ENCODE data around the gene PADI1. TPM values are rescaled to one million over a fixed set of nuclear protein-coding genes. Genes with fewer than 3 reads are reported as not detected.

PADI1 gene
- total RNA-seq, 2 experiments from 2014 or later: not detected

DNA sequence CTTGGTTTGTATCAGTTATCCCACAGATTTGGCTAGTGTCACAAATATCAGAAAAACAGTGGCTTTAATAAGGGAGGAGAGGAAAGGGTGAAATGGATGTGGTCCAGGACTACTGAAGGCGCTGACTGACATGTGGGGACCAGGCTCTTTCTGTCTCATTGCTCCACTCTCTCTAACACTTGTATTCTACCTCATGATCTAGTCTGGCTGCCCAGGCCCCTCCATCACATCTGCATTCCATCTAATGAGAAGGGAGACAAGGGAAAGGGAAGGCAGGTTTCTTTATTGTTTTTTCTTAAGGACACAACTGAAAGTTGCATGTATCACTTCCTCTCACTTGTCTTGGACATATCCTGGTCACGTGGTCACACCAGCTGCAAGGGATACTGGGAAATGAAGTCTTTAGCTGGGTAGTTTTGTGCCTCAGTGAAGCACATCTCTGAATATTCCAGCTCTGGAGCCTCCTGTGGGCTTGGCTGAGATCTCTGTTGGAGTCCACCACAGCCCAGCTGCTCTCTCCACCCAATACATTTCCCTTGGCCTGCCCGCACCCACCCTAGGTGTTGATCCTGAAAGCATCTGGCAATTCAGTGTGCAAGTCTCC is 43.7 kb upstream of the PADI1 start:
- peaks cover 6% of the 10 kb centered on the region for H3K9me3 Mint-ChIP-seq
- peak; percentile 10 for DNase-seq
- no peak overlapping the region for H3K4me3 Mint-ChIP-seq
- peaks cover 2% of the 10 kb centered on the region for H3K36me3 Mint-ChIP-seq (ENCODE audit: low read depth)
- no peak for ATAC-seq
- peaks cover 1% of the 10 kb centered on the region for H3K27me3 Mint-ChIP-seq
- TF ChIP-seq, protein P1, sequence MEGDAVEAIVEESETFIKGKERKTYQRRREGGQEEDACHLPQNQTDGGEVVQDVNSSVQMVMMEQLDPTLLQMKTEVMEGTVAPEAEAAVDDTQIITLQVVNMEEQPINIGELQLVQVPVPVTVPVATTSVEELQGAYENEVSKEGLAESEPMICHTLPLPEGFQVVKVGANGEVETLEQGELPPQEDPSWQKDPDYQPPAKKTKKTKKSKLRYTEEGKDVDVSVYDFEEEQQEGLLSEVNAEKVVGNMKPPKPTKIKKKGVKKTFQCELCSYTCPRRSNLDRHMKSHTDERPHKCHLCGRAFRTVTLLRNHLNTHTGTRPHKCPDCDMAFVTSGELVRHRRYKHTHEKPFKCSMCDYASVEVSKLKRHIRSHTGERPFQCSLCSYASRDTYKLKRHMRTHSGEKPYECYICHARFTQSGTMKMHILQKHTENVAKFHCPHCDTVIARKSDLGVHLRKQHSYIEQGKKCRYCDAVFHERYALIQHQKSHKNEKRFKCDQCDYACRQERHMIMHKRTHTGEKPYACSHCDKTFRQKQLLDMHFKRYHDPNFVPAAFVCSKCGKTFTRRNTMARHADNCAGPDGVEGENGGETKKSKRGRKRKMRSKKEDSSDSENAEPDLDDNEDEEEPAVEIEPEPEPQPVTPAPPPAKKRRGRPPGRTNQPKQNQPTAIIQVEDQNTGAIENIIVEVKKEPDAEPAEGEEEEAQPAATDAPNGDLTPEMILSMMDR (IDR thresholded peaks at IDR 0.05): no peak
- intact Hi-C loops (cut with micrococcal nuclease): no loop called here
- CTCF ChIA-PET: no interaction called here
- peak overlapping the region; percentile 69 for H3K27ac Mint-ChIP-seq
- POLR2A ChIA-PET: no interaction called here
- H3K4me1 Mint-ChIP-seq (ENCODE audit: low read depth): no peaks in the 10 kb centered on the region

GRCh38 chr1:17161926-17162800 is 42.8 kb upstream of the PADI1 start:
- H3K4me3 Mint-ChIP-seq: no peak overlapping the region
- intact Hi-C loops (cut with micrococcal nuclease): no loop called here
- H3K9me3 Mint-ChIP-seq: peaks cover 2% of the 10 kb centered on the region
- TF ChIP-seq, protein P1 (IDR thresholded peaks at IDR 0.05): no peak
- no peak for ATAC-seq
- no peak overlapping the region for H3K27ac Mint-ChIP-seq
- CTCF ChIA-PET: no interaction called here
- DNase-seq: no peak
- H3K27me3 Mint-ChIP-seq: peaks cover 1% of the 10 kb centered on the region
- POLR2A ChIA-PET: no interaction called here
- H3K4me1 Mint-ChIP-seq (ENCODE audit: low read depth): no peaks in the 10 kb centered on the region
- no peaks in the 10 kb centered on the region for H3K36me3 Mint-ChIP-seq (ENCODE audit: low read depth)

GRCh38 chr1:17162941-17163340 is 42.0 kb upstream of the PADI1 start:
- H3K4me1 Mint-ChIP-seq (ENCODE audit: low read depth): no peaks in the 10 kb centered on the region
- CTCF ChIA-PET: no interaction called here
- intact Hi-C loops (cut with micrococcal nuclease): no loop called here
- H3K36me3 Mint-ChIP-seq (ENCODE audit: low read depth): no peaks in the 10 kb centered on the region
- no peak overlapping the region for H3K4me3 Mint-ChIP-seq
- H3K27ac Mint-ChIP-seq: no peak overlapping the region
- TF ChIP-seq, protein P1 (IDR thresholded peaks at IDR 0.05): no peak
- H3K9me3 Mint-ChIP-seq: no peaks in the 10 kb centered on the region
- POLR2A ChIA-PET: no interaction called here
- no peak for DNase-seq
- no peak for ATAC-seq
- H3K27me3 Mint-ChIP-seq: peaks cover 1% of the 10 kb centered on the region

DNA sequence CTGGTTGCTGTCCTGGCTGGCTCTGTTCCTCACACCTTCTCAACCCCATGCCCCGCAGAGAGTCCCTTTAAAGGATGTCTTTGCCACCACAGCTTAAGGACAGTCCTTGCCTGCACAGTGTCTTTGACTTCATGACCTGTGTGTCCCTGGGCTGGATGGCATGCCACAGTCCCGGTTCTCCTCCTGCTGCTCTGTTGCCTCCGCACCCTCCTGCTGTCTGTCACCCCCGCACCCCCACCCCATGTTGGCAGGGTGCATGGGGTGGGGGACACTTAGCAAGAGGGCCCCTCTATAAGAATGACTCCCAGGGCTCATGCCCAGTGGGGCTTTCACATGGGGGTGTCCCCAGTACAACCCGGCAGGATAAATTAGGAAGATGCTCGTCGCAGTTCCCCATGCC is 41.6 kb upstream of the PADI1 start:
- peaks cover 1% of the 10 kb centered on the region for H3K27me3 Mint-ChIP-seq
- CTCF ChIA-PET: no interaction called here
- TF ChIP-seq, protein P1 (IDR thresholded peaks at IDR 0.05): no peak
- no peaks in the 10 kb centered on the region for H3K9me3 Mint-ChIP-seq
- H3K4me3 Mint-ChIP-seq: no peak overlapping the region
- no peak for ATAC-seq
- no peaks in the 10 kb centered on the region for H3K4me1 Mint-ChIP-seq (ENCODE audit: low read depth)
- intact Hi-C loops (cut with micrococcal nuclease): no loop called here
- no peaks in the 10 kb centered on the region for H3K36me3 Mint-ChIP-seq (ENCODE audit: low read depth)
- DNase-seq: no peak
- no peak overlapping the region for H3K27ac Mint-ChIP-seq
- POLR2A ChIA-PET: no interaction called here

Measured in activated CD8-positive, alpha-beta T cell treated with anti-CD3 and anti-CD28 coated beads for 36 hours (primary cell).